HG03066 (cell line): ENCODE data around the gene NES.
A peak's percentile ranks its signal among the peaks of the same experiment; 100 is the strongest.

Source experiments
- ATAC-seq: cut with Tn5 transposase; IDR thresholded peaks from one replicate; pipeline ENCODE4 v1.9.1; 2021; ENCODE audit warnings: low read depth; ENCODE audit not compliant: unreplicated experiment

Gene NES

DNA sequence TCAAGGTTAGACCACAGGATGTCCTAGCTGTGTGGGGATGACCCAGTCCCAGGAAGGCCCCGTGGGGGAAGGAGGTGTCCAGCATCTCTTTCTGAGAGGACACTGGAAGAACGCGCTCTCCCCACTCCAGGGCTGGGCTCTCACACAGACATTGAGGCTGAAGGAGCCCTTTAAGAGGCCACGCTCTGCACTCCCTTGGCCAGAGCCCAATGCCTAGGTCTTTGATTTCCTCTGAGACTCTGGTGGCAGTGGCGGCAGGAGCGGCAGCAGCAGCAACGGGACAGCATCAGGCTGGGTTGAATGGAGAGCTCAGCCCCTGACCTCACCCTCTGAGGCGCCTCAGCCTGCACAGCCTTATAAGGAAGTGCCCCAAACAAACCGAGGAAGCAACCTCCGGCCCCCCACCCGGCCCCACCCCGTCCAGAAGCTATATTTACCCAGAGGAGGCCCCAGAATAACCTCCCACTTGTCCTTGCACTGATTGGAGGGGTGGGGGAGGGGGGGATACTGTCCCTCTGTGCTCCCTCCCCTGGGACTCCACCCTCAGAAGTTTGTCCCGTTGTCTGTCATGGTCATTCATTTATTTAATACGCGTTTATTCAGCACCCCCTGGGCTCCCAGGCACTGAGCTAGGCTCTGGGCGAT, 12.3 kb downstream of the NES start:
- no peak for ATAC-seq

DNA sequence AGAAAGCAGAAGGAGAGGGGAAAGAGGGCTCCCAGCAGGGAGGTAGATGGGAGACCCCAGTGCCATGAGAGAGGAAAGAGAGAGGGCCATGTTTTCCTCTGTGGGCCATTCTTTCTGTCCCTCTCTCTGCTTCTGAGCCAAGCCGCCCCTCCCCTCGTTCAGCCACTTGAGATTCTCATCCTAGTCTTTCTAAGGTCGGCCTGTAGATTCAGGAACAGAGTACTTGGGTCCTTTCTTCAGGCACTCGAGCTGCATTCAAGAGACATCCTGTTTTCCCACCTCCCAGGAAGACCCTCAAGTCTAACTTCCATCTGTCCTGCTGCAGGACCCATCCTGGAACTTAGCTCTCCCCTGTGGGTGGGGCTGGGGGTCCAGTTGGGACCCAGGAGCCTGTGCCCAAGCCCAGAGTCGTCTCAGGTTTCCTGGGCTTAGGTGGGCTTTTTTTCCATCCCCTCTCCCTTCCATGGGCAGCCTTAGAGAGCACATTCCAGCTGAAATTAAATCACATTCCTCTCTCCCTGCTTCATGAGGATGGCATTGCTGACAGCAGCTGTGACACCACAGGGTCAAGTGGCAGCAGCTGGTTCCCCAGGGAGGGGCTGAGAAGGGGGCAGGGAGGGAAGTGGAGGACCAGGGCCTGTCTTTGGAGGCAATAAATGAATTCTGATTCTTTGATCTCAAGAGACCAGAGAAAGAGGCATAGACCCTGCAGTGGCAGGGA, 13.0 kb downstream of the NES start:
- no peak for ATAC-seq

DNA sequence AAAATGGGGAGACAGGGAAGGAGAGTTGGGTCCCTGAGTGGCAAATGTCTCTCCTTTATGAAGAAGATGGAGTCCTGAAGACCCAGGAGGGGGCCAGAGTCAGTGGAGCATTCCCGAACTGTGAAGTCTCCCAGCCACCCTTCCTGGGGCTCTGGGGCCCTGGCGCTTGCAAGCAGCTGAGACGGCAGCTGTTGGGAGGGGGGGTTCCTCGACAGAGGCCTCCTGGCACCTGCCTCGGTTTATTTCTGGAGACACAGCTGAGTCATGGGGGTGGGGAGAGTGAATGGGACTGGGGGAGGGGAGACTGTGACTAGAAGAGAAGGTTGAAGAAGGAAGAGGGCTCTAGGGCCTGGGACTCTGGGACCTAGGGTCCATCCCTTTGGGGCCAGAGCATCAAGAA, 14.0 kb downstream of the NES start:
- ATAC-seq, result no peak

DNA sequence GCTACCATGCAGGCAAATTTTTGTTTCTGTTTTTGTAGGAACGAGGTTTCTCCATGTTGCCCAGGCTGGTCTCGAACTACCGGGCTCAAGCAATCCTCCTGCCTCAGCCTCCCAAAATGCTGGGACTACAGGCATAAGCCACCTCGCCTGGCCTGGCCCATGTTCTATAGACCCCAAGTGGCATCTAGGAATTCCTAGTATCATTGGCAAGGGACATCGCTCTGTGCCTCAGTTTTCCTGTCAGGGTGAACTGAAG, 14.5 kb downstream of the NES start:
- no peak for ATAC-seq

DNA sequence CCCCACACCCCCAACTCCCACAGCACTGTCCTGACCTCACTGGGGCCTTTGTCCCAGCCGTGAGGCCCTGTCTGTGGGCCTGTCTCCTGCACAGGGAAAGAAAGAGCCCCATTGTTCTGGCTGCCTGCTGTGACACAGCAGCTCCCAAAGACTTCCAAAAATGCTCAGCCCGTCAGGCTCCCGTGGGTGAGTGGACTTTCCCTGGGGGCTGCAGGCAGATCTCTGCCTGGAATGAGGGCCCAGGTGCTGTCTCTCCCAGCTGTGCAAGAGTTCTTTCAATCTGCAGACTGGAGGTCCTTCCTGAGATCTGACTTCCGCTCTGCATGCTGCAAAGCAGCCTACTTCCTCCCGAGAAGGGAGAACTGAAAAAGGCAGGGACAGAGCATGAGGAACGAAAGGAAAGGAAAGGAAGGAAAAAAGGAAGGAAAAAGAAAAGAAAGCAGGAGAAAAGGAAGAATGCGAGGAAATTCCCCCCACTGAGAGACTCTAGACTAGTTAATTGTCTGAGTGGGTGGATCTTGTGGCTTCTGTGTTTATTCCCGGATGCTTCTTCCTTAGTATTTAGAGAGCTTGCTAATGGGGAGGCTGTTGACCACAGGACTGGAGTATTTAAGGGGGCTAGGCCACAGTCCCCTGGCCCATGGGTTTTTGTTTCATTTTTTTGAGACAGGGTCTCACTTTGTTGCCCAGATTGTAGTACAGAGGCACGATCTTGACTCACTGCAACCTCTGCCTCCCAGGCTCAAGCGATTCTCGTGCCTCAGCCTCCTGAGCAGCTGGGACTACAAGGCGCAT, 15.0 kb downstream of the NES start:
- ATAC-seq, result no peak

DNA sequence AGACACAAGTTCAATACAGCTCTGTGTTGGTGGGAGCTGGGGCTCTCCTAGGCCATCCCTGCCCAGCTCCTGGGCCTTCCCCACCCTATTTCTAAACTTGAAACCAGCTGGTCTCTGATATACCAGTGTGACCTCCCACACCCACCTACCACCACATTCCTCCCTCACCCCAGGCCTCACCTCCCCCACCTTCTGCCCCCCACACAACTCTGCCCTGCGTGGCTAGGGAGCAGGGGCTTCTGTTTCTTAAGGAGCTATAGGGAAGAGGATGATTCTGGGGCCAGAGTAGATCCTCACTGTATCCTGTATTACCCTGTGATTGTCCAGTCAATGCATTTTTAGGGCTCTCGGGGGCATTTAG, 16.5 kb downstream of the NES start:
- no peak for ATAC-seq

DNA sequence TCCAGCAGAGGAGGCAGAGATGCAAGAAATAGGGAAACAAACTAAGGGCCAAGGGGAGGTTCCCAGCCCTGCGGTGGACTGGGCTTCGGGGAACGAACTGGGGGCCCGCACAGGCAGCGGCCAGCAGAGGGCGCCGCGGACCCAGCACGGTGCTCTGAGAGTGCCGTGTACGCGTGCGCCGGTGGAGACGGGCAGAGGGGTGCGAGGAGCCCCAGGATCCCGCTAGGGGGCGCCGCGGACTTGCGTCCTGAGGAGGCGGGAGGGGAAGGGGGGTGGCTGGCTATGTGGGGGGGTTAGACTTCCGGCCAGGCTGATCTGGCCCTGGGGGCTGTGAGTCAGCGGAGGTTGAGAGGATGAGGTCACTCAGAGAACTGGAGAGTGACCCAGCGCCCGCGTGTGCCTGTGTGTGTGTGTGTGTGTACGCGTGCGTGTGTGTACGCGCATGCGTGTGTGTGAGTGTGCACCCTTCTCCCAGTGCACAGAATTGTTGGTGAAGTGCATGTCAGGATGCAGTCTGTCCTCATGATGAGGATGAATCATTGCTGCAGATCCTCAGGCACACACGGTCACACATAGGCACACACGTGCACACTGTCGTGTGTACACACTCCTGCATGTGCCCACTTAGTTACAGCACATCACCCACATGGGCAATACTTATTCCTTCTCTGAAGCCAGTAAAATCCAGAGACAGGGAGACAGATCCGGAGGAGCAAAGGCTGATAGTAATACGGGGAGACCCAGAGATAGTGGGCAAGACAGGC, 17.0 kb downstream of the NES start:
- peak; percentile 48 for ATAC-seq

DNA sequence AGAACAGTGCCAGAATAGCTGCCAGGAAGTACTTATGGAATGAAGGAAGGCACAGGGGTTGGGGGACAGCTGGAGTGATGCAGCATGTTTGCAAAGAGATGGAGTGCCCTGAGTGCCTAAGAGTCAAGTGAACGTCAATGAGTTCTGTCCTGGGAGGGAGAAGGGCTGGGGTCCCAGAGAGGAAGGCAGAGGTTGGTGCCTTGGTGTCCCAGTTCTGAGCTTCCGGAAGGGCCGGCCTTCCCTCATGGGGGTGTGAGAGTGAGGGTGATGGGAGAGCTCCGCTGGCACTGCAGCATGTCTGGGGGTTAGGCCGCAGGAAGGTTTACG, 17.6 kb downstream of the NES start:
- ATAC-seq, result no peak

DNA sequence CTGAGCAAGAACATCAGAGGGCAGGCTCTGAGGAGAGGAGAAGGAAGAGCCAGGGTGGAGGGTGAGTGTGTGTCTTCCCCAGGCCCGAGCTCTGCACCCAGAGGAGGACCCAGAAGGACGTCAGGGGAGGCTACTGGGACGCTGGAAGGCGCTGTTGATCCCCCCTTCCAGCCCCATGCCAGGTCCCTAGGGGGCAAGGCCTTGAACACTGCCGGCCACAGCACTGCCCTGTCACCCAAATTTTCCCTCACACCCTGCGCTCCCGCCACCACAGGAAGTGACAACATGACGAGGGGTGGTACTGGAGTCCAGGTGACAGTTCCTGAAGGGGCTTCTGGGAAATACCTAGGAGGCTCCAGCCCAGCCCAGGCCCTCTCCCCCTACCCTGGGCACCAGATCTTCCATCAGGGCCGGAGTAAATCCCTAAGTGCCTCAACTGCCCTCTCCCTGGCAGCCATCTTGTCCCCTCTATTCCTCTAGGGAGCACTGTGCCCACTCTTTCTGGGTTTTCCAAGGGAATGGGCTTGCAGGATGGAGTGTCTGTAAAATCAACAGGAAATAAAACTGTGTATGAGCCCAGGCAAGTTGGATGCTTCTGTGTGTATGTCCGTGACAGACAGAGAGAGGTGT, 18.1 kb downstream of the NES start:
- no peak for ATAC-seq

DNA sequence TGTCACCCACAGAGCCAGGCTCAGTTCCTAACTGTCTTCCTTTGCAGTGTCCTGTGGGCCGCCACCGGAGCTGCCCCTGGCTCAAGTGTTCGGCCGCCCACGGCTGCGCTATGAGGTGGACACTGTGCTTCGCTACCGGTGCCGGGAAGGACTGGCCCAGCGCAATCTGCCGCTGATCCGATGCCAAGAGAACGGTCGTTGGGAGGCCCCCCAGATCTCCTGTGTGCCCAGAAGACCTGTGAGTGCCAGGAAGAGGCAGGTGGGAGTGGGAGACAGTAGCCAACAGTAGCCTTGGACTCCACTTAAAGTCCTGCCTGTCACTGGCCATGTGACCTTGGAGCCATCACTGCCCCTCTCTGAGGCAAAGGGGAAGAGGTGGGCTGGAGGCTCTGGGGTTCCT, 18.7 kb downstream of the NES start:
- ATAC-seq, result no peak

DNA sequence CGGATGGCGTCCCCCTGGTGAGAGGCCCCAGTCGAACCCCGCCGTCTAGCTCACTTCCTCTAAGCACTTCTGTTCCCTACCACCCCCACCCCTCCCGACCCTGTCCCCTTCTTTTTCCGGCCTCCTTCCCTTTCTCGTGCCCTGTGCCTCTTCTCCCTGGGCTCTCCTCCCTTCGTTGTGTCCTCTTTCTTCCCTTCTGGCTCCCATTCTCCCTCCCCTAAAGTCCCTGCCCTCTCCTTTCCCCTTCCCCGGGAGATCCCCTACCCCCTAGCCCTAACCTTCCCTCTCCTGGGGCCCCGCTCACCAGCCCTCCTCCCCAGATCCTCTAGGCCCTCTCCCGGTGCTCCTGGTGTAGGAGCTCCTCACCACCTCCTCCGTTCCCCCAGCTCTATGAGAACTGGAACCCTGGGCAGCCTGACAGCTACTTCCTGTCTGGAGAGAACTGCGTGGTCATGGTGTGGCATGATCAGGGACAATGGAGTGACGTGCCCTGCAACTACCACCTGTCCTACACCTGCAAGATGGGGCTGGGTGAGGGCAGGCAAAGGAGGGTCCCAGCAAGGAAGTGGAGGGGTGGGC, 19.4 kb downstream of the NES start:
- ATAC-seq, result no peak

DNA sequence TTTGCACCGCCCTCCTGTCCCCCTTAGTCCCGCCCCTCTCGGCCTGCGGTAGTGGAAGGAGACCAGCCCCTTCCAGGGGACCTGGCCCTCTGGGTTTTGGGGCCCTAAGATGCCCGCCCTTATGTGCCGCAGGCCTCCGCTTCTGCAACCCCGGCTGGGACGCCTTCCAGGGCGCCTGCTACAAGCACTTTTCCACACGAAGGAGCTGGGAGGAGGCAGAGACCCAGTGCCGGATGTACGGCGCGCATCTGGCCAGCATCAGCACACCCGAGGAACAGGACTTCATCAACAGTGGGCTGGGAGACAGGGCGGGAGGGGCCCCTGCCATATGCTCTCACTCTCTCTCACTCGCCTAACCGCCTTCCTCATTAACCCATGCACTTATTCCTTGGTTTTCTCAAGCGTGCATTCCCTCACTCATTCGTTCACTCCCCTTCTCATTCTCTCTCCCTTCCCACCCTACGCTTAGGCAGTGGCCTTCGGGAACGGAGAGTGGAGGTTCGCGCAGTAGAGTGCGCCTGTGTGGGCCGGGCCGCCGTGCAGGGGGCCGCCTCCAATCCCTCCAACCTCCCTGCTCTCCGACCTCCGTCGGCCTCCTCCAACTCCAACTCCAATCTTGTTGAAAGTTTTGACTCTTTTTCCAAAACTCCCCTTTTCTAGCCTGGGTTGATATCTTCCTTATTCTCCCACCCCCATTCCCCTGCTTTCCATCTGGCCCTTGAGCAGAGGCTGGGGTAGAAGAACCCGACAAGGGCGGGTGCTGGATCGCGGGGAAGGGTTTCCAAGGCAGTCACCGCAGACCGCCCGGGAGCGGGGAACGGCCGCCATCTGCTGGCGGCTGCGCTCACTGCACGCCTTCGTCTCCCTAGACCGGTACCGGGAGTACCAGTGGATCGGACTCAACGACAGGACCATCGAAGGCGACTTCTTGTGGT, 20.1 kb downstream of the NES start:
- no peak for ATAC-seq

DNA sequence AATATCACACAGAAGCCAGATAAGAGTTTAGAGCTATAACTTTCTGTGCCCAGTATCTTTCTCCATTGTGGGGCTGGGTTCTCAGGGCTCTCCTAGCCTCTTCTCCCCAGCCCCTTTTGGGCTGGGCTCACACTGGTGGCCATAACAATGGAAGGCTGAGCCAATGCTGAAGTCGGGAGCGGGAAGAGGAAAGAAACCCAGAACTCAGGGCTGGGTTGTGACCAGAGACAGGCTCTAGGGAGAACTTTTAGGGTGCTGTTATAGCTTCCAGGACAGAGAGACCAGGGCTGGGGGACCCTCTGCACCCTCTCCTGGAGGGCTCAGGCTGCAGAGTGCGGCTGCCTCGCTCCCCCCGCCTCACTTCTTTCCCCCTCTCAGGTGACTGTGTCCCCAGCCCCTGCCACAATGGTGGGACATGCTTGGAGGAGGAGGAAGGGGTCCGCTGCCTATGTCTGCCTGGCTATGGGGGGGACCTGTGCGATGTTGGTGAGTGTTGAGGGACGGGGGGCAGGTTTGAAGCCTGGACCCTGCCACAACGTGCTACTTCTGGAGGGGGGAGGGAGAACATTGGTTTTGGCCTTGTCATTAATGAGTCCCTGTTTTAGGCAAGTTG, 21.2 kb downstream of the NES start:
- ATAC-seq, result no peak

DNA sequence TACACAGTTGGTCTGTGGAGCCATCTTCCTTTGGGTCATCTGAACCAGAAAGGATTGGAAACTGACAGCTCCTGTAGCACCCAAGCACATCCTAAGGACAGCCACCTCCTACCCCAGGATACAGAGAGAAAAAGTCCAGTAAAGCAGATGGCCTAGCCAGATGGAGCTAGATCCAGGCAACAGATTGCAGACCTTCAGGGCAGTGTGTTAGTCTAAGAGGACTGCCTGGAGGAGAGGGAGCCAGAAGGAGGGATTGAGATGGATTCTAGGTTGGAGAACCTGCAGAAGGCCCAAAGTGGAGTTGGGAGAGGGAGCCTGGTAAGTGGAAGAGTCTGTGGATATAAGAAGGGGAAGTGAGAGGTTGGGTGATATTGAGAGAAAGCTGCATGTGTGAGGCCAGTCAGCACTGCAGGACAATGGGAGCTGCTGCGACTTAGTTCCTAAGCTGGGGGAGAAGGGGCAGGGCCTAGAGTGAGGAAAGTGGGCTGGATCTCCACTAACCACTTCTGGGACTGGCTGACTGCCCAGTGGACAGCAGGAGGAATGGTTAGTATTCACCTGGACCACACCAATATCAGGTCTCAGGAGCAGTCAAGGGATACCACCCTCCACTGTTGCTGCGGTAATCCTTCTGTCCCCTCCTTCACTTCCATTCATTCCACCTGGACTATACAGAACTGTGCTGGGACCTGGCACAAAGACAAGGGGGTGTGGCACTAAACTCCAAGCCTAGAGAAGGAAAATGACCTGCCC, 21.9 kb downstream of the NES start:
- no peak for ATAC-seq

DNA sequence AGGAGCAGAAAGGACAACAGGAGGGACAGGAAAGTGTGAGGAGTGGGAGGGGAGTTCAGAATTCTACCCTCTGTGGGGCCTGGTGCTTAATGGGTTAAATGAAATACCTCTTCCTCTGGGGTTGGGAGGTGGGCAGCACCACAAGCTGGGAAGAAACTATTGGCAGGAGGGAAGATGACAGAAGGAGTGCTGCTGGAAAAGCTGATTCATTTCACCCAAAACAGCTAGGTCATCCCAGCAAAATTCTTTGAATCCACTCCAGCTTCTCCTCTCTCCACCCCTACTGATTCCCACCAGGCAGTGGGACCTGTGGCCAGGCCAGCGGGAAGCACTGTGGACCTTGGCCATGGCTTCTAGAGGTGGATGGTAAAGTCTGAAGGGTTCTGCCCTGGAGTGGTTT, 22.5 kb downstream of the NES start:
- no peak for ATAC-seq

DNA sequence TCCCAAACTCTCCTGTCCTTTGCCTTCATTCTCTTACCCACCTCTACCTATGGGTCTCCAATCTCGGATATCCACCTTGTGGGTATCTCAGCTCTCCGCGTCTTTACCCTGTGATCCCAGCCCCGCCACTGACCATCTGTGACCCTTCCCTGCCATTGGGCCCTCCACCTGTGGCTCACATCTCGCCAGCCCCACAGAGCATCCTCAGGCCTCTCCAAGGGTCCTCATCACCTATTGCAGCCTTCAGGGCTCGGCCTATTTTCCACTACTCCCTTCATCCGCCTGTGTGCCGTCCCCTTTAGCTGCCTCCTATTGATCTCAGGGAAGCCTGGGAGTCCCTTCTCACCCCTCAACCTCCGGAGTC, 24.2 kb downstream of the NES start:
- no peak for ATAC-seq

DNA sequence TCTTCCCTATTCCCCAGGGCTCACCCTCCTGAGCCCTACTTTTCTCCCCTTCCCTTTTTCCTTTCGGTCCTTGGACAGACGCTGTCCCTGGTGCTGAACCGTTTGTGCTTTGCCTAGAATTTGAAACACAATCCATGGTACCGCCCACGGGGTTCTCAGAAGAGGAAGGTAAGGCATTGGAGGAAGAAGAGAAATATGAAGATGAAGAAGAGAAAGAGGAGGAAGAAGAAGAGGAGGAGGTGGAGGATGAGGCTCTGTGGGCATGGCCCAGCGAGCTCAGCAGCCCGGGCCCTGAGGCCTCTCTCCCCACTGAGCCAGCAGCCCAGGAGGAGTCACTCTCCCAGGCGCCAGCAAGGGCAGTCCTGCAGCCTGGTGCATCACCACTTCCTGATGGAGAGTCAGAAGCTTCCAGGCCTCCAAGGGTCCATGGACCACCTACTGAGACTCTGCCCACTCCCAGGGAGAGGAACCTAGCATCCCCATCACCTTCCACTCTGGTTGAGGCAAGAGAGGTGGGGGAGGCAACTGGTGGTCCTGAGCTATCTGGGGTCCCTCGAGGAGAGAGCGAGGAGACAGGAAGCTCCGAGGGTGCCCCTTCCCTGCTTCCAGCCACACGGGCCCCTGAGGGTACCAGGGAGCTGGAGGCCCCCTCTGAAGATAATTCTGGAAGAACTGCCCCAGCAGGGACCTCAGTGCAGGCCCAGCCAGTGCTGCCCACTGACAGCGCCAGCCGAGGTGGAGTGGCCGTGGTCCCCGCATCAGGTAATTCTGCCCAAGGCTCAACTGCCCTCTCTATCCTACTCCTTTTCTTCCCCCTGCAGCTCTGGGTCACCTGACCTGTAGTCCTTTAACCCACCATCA, 24.8 kb downstream of the NES start:
- no peak for ATAC-seq

DNA sequence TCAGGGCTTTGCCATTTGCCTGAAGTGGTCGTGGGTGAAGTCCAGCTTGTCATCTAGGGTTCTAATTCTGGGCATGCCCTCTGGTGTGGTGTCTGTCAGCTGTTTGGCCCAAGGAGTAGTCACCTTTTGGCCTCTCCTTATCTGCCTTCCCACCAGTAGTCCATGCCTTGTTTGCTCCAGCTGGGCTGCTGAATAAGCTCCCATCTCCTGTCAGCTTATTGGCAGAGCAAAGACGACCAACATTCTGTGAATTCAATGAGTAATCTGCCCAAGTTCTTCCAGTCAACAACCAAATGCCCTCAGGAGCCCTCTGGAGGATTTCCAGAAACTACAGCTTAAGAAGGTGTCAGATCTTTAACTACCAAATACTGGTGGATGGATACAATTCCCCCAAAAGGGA, 28.3 kb downstream of the NES start:
- ATAC-seq, result no peak
